Liver (tissue), 9 donors: ENCODE measurements around the gene PACS1. TPM values are rescaled to one million over a fixed set of nuclear protein-coding genes. Genes with fewer than 3 reads are reported as not detected.
A peak's percentile ranks its signal among the peaks of the same experiment; 100 is the strongest.
"Not testable (repeated sequence)": the region's sequence is repeated elsewhere in the genome, so short reads cannot be mapped to it uniquely, and the experiment has no call there.

ENCODE experiments used
- DNase-seq: peaks from one replicate; pipeline ENCODE4 v3.0.0-alpha.2; 2017; ENCODE audit warnings: low spot score
- H3K27ac ChIP-seq, 2 donors: one replicate each; pipeline ENCODE4 v1.7.0; 2013; ENCODE audit warnings: inconsistent platforms in 2 of 2, low read length in 2 of 2, control low read depth in 1 of 2, low read depth in 1 of 2, mild to moderate bottlenecking in 1 of 2
- H3K27me3 ChIP-seq, 4 donors: one replicate each; pipeline versions ENCODE4 v1.6.1 to v1.7.0; 2013; ENCODE audit warnings: low read length in 3 of 4, inconsistent platforms in 1 of 4, mild to moderate bottlenecking in 1 of 4, moderate library complexity in 1 of 4; ENCODE audit not compliant: control insufficient read depth in 4 of 4, insufficient read depth in 4 of 4
- H3K36me3 ChIP-seq, 4 donors: one replicate each; pipeline versions ENCODE4 v1.6.1 to v1.7.0; 2013; ENCODE audit warnings: low read length in 3 of 4, mild to moderate bottlenecking in 3 of 4, low read depth in 1 of 4, moderate library complexity in 1 of 4; ENCODE audit not compliant: control insufficient read depth in 4 of 4, insufficient read depth in 3 of 4
- H3K4me1 ChIP-seq, 4 donors: one replicate each; pipeline versions ENCODE4 v1.6.1 to v1.7.0; 2013; ENCODE audit warnings: low read length in 3 of 4, mild to moderate bottlenecking in 3 of 4, moderate library complexity in 1 of 4; ENCODE audit not compliant: control insufficient read depth in 4 of 4, insufficient read depth in 4 of 4
- H3K4me3 ChIP-seq, 3 donors: one replicate each; pipeline versions ENCODE4 v1.6.1 to v1.7.0; 2013; ENCODE audit warnings: low read length in 3 of 3, control low read depth in 1 of 3, low read depth in 1 of 3, mild to moderate bottlenecking in 1 of 3
- H3K9ac ChIP-seq, 2 donors: one replicate each; pipeline ENCODE4 v1.7.0; 2013; ENCODE audit warnings: low read length in 2 of 2, mild to moderate bottlenecking in 2 of 2, moderate library complexity in 2 of 2, control low read depth in 1 of 2, low read depth in 1 of 2
- H3K9me3 ChIP-seq, 4 donors: one replicate each; pipeline versions ENCODE4 v1.6.1 to v1.7.0; 2013; ENCODE audit warnings: low read length in 3 of 4; ENCODE audit not compliant: control insufficient read depth in 4 of 4
- FOXA1 ChIP-seq: IDR thresholded peaks from 2 replicates; pipeline ENCODE4 v1.6.1; 2016; ENCODE audit warnings: antibody characterized with exemption
- FOXA2 ChIP-seq: IDR thresholded peaks from 2 replicates; pipeline ENCODE4 v1.6.1; 2016; ENCODE audit warnings: antibody characterized with exemption
- GABPA ChIP-seq, 2 donors: IDR thresholded peaks in 1 of 2; conservative IDR thresholded peaks in 1 of 2; 2 replicates each; pipeline ENCODE4 v1.6.1; 2016; ENCODE audit warnings: antibody characterized with exemption in 2 of 2, mild to moderate bottlenecking in 1 of 2, moderate library complexity in 1 of 2
- HNF4G ChIP-seq: IDR thresholded peaks from 2 replicates; pipeline ENCODE4 v1.6.1; 2016; ENCODE audit warnings: antibody characterized with exemption
- JUND ChIP-seq, 2 donors: IDR thresholded peaks; 2 replicates each; pipeline ENCODE4 v1.6.1; 2016; ENCODE audit warnings: antibody characterized with exemption in 2 of 2
- MAX ChIP-seq: IDR thresholded peaks from 2 replicates; pipeline ENCODE4 v1.6.1; 2016; ENCODE audit warnings: antibody characterized with exemption
- NR2F2 ChIP-seq: IDR thresholded peaks from 2 replicates; pipeline ENCODE4 v1.6.1; 2016; ENCODE audit warnings: antibody characterized with exemption
- RAD21 ChIP-seq, 2 donors: IDR thresholded peaks; 2 replicates each; pipeline ENCODE4 v1.6.1; 2016; ENCODE audit warnings: antibody characterized with exemption in 2 of 2, mild to moderate bottlenecking in 2 of 2
- REST ChIP-seq: IDR thresholded peaks from 2 replicates; pipeline ENCODE4 v1.6.1; 2016; ENCODE audit warnings: antibody characterized with exemption, mild to moderate bottlenecking
- SP1 ChIP-seq: IDR thresholded peaks from 2 replicates; pipeline ENCODE4 v1.6.1; 2018; ENCODE audit warnings: antibody characterized with exemption, mild to moderate bottlenecking
- WGBS: extraction: QIAGEN DNeasy Blood & Tissue Kit; methylation state at CpG from one replicate; pipeline ENCODE4 v1.1.7; 2013; 5-methylcytosine and 5-hydroxymethylcytosine counted together
- polyA plus RNA-seq, 2 donors: library from polyadenylated mRNA; stranded (reverse) in 1 of 2; unstranded in 1 of 2; fragments of 200-250 nt in 1 of 2; fragments of >200 nt in 1 of 2; fragmentation: Nextera tagmentation in 1 of 2; extraction: Ambion mirVana in 1 of 2; gene quantifications; one replicate each; pipeline versions ENCODE4 v1.2.1 to v1.2.3, GENCODE V29; 2013 to 2015
- total RNA-seq, 2 donors: library from RNA; depleted of rRNA; stranded (reverse); fragments of >200 nt; gene quantifications; one replicate each; pipeline ENCODE4 v1.2.3, GENCODE V29; 2014
- TF ChIP-seq, protein P1 (sequence below): fragments of 150-350 bp; IDR thresholded peaks from 2 replicates; pipeline ENCODE4 v1.5.1; 2017; ENCODE audit warnings: improper control_type of control experiment, low read depth, low read length; ENCODE audit not compliant: missing input control
- TF ChIP-seq, protein P2 (sequence below): IDR thresholded peaks from 2 replicates; pipeline ENCODE4 v1.6.1; 2016; ENCODE audit warnings: antibody characterized with exemption
- donor health status: healthy.
- donor health status: healthy.
- donor health status: healthy.
- donor health status: healthy.
- donor health status: healthy.

The PACS1 gene
- total and polyA plus RNA-seq, 4 donors: 2.7 to 9.1 (median 7.3) TPM

DNA sequence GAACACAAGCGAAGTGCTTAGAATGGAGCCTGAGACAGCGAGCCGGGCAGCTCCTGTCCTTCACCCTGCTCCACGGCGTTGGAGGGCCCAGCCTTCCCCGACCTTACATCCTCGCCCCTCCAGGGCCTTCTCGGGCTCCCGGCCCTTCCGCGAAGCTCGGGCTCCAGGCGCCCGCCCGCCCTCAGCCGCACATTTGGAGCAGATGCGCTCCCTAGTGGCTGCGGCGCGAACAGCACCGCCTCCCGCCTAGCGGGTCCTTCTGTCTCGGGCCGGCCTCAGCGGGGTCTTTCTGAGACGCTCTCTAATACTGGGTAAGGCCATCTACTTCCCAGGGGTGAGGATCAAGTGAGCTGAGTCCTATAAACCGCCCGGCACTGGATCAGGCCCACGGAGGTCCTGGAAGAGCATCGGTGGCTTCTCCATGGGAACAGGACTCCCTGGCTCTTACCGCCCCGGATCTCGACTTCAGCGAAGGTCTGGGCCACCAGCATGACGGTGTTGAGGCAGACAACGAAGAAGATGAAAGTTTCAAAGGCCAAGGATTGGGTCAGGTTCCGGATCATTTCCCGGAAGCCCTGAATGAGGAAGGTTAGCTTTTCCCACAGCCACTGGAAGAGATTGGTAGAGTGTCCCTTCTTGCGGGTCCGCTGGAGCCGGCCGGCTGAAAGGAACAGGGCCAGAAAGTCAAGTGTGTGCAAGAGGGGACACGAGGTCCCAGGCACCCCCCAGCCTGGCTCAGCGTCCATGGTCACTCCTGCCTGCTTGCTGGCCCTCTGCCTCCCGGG is 47.5 kb upstream of the PACS1 start:
- no peaks in the 10 kb centered on the region for H3K36me3 ChIP-seq
- peak; percentile 72 to 79 for TF ChIP-seq RAD21 (IDR thresholded peaks at IDR 0.05)
- TF ChIP-seq, protein P1, sequence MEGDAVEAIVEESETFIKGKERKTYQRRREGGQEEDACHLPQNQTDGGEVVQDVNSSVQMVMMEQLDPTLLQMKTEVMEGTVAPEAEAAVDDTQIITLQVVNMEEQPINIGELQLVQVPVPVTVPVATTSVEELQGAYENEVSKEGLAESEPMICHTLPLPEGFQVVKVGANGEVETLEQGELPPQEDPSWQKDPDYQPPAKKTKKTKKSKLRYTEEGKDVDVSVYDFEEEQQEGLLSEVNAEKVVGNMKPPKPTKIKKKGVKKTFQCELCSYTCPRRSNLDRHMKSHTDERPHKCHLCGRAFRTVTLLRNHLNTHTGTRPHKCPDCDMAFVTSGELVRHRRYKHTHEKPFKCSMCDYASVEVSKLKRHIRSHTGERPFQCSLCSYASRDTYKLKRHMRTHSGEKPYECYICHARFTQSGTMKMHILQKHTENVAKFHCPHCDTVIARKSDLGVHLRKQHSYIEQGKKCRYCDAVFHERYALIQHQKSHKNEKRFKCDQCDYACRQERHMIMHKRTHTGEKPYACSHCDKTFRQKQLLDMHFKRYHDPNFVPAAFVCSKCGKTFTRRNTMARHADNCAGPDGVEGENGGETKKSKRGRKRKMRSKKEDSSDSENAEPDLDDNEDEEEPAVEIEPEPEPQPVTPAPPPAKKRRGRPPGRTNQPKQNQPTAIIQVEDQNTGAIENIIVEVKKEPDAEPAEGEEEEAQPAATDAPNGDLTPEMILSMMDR: peak; percentile 85
- TF ChIP-seq FOXA2: no peak
- TF ChIP-seq JUND (IDR thresholded peaks at IDR 0.05): no peak
- TF ChIP-seq GABPA (IDR thresholded peaks at IDR 0.05 in 1 of 2, conservative IDR thresholded peaks at IDR 0.05 in 1 of 2): no peak
- TF ChIP-seq REST: no peak
- no peak for TF ChIP-seq NR2F2
- H3K9me3 ChIP-seq: no peaks in the 10 kb centered on the region
- H3K27me3 ChIP-seq: no peaks in the 10 kb centered on the region
- no peak overlapping the region for H3K4me3 ChIP-seq
- peaks cover 0 to 7% (median 2%) of the 10 kb centered on the region in 4 donors for H3K4me1 ChIP-seq
- DNase-seq: peak; percentile 88
- H3K9ac ChIP-seq: no peak overlapping the region
- no peak overlapping the region for H3K27ac ChIP-seq
- WGBS: 15% methylated on average over 46 of the region's 46 CpGs

DNA sequence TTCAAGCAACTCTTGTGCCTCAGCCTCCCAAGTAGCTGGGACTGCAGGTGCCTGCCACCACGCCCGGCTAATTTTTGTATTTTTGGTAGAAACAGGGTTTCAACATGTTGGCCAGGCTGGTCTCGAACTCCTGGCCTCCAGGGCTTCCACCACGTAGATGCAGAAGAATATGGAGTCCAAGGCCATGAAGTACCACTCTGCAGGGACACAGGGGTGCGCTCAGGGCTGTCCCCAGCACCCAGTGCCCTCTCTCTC is 47.0 kb upstream of the PACS1 start:
- H3K4me3 ChIP-seq, H3K9me3 ChIP-seq, H3K36me3 ChIP-seq, H3K9ac ChIP-seq, H3K4me1 ChIP-seq, DNase-seq, H3K27me3 ChIP-seq, H3K27ac ChIP-seq: not testable (repeated sequence)
- 79% methylated on average over 5 of the region's 5 CpGs for WGBS

DNA sequence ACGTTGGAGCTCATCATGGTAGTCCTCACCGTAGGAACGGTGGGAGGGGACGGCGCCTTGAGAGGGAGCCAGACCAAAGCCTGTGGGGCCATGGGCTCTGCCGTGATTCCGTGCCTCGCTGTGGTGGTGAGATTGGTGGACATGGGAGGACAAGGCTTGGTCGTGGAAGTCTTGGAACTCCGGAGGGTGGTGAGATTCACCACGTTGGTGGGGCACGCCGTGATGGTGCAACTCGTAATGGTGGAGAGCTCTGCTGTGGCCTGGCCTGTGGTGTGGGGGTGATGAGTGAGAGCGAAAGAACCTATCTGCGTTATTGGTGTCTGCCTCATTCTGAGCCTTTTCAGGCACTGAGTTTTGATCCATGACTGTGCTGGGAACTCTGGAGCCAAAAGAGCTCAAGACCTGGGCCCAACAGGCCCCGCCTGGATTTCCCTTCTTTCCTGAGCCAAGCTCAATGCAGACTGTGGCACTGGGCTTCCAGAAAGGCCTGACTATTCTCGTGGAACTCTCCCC is 44.0 kb upstream of the PACS1 start, which contains the start of gene CATSPER1:
CATSPER1 (minus strand) TSS at position 463 of the 513 bp plus-strand sequence; CDS start at position 363, 100 bp downstream.
- no peak within 1 kb of the TSS for H3K4me3 ChIP-seq
- H3K9me3 ChIP-seq: no peaks in the 10 kb centered on the region
- no peak within 1 kb of the TSS for H3K9ac ChIP-seq
- no peak within 1 kb of the TSS for H3K27ac ChIP-seq
- 90% methylated on average over 18 of the region's 18 CpGs for WGBS
- no peak for DNase-seq
- TF ChIP-seq GABPA (IDR thresholded peaks at IDR 0.05 in 1 of 2, conservative IDR thresholded peaks at IDR 0.05 in 1 of 2): no peak
- TF ChIP-seq, protein P1: no peak
- no peak for TF ChIP-seq SP1
- no peak for TF ChIP-seq MAX
- TF ChIP-seq FOXA2: no peak
- no peak for TF ChIP-seq JUND (IDR thresholded peaks at IDR 0.05)
- TF ChIP-seq FOXA1: no peak
- TF ChIP-seq, protein P2, sequence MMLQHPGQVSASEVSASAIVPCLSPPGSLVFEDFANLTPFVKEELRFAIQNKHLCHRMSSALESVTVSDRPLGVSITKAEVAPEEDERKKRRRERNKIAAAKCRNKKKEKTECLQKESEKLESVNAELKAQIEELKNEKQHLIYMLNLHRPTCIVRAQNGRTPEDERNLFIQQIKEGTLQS: no peak
- no peak for TF ChIP-seq NR2F2
- no peak for TF ChIP-seq HNF4G
- peaks cover 0 to 7% (median 2%) of the 10 kb centered on the region in 4 donors for H3K4me1 ChIP-seq
- no peaks in the 10 kb centered on the region for H3K27me3 ChIP-seq
- H3K36me3 ChIP-seq: no peaks in the 10 kb centered on the region
